NCI-H526 treated with DMSO at 0.1 percent for 48 hours (cell line): ENCODE data around the gene NIPBL.
"Not testable (repeated sequence)": the region's sequence is repeated elsewhere in the genome, so short reads cannot be mapped to it uniquely, and the experiment has no call there.

Experiments used
- DNase-seq: peaks from one replicate; lab custom pipeline; 2025; lab: John Stamatoyannopoulos, UW

The NIPBL gene

GRCh38 chr5:37088009-37088408, 211.4 kb downstream of the NIPBL start:
- no peak for DNase-seq

- DNase-seq, result no peak
Observed at GRCh38 chr5:37090123-37090726, 213.7 kb downstream of the NIPBL start.

- DNase-seq, result no peak
Observed at GRCh38 chr5:37090781-37091180, 214.2 kb downstream of the NIPBL start.

- not testable (repeated sequence) for DNase-seq
Observed at GRCh38 chr5:37093795-37094194, 217.2 kb downstream of the NIPBL start.

GRCh38 chr5:37099267-37099666, 222.7 kb downstream of the NIPBL start:
- not testable (repeated sequence) for DNase-seq

GRCh38 chr5:37103302-37103701, 226.7 kb downstream of the NIPBL start:
- no peak for DNase-seq

- DNase-seq, result no peak
Observed at GRCh38 chr5:37109338-37109737, 232.8 kb downstream of the NIPBL start.

GRCh38 chr5:37110135-37110534, 233.6 kb downstream of the NIPBL start:
- DNase-seq, result no peak

- DNase-seq, result no peak
Observed at GRCh38 chr5:37111426-37112382, 235.1 kb downstream of the NIPBL start.

GRCh38 chr5:37112383-37112991, 235.9 kb downstream of the NIPBL start:
- no peak for DNase-seq
